Neutrophil (primary cell): ENCODE data around the gene EME2.

ENCODE experiments used
- H3K27ac ChIP-seq: fragments of 200-600 bp; sonication (generic); 2 replicates; pipeline ENCODE4 v1.5.1; 2016; ENCODE audit warnings: mild to moderate bottlenecking, moderate library complexity
- H3K27me3 ChIP-seq: fragments of 200-600 bp; sonication (generic); 2 replicates; pipeline ENCODE4 v1.6.0; 2016; ENCODE audit warnings: mild to moderate bottlenecking
- H3K36me3 ChIP-seq: fragments of 200-600 bp; sonication (generic); 2 replicates; pipeline ENCODE4 v1.5.1; 2017
- H3K4me1 ChIP-seq, 2 experiments: fragments of 200-600 bp in 1 of 2; sonication (generic) in 1 of 2; 1 replicate in 1 of 2; 2 replicates in 1 of 2; pipeline versions ENCODE4 v1.5.1 to v1.6.1; 2013 to 2016; ENCODE audit warnings: low read depth in 1 of 2, low read length in 1 of 2, mild to moderate bottlenecking in 1 of 2, moderate library complexity in 1 of 2; ENCODE audit not compliant: control insufficient read depth in 1 of 2, insufficient read depth in 1 of 2
- H3K4me3 ChIP-seq, 2 experiments: fragments of 200-600 bp in 1 of 2; sonication (generic) in 1 of 2; 1 replicate in 1 of 2; 2 replicates in 1 of 2; pipeline ENCODE4 v1.5.1; 2013 to 2016; ENCODE audit warnings: low read depth in 1 of 2, low read length in 1 of 2, mild to moderate bottlenecking in 1 of 2, moderate library complexity in 1 of 2
- H3K9me3 ChIP-seq: fragments of 200-600 bp; sonication (generic); 2 replicates; pipeline ENCODE4 v1.5.1; 2016
- CTCF ChIP-seq: fragments of 200-600 bp; sonication (generic); IDR thresholded peaks from 2 replicates; pipeline ENCODE4 v1.5.1; 2016; ENCODE audit warnings: antibody characterized with exemption

Gene EME2

GRCh38 chr16:1768767-1769401 lies 3.7 kb upstream of the EME2 start:
- peaks cover 8% of the 10 kb centered on the region for H3K27me3 ChIP-seq
- H3K4me1 ChIP-seq = peaks cover 24 to 38% of the 10 kb centered on the region in 2 experiments
- H3K36me3 ChIP-seq = peaks cover 58% of the 10 kb centered on the region
- no peak overlapping the region for H3K27ac ChIP-seq
- TF ChIP-seq CTCF = no peak
- no peak overlapping the region for H3K4me3 ChIP-seq
- H3K9me3 ChIP-seq = no peaks in the 10 kb centered on the region

- TF ChIP-seq CTCF = no peak
- Histone ChIP-seq H3K4me1 (peaks cover 32 to 45% of the 10 kb centered on the region in 2 experiments), H3K9me3 (no peaks in the 10 kb centered on the region), H3K27ac (no peak overlapping the region), H3K36me3 (peaks cover 50% of the 10 kb centered on the region), H3K27me3 (peaks cover 8% of the 10 kb centered on the region), H3K4me3 (no peak overlapping the region)
Measured at GRCh38 chr16:1769402-1770300, 3.0 kb upstream of the EME2 start.

GRCh38 chr16:1770328-1771187 lies 2.1 kb upstream of the EME2 start:
- no peak for TF ChIP-seq CTCF
- peak overlapping the region; percentile 63 for H3K27ac ChIP-seq
- peaks cover 35 to 51% of the 10 kb centered on the region in 2 experiments for H3K4me1 ChIP-seq

GRCh38 chr16:1771188-1771863 lies 1.3 kb upstream of the EME2 start, which contains the start of gene NME3:
NME3 (minus strand) TSS chr16:1771543; CDS start chr16:1771534, 9 bp downstream.
- peaks cover 35 to 51% of the 10 kb centered on the region in 2 experiments for H3K4me1 ChIP-seq
- no peak for TF ChIP-seq CTCF
- peak within 1 kb of the TSS; percentile 89 to 100 for H3K4me3 ChIP-seq
- no peaks in the 10 kb centered on the region for H3K9me3 ChIP-seq
- H3K27ac ChIP-seq = peak within 1 kb of the TSS; percentile 95
- peaks cover 8% of the 10 kb centered on the region for H3K27me3 ChIP-seq
- H3K36me3 ChIP-seq = peaks cover 48% of the 10 kb centered on the region

More at GRCh38 chr16:1770328-1771187, 2.1 kb upstream of the EME2 start:
- peaks cover 8% of the 10 kb centered on the region for H3K27me3 ChIP-seq
- no peaks in the 10 kb centered on the region for H3K9me3 ChIP-seq
- H3K4me3 ChIP-seq = peak overlapping the region; percentile 89 to 100
- peaks cover 48% of the 10 kb centered on the region for H3K36me3 ChIP-seq
